Trophoblast cell (in vitro differentiated cells and primary cell): ENCODE data around the gene ROR1.

Experiments used
- DNase-seq, 2 donors: peaks; one replicate each; pipeline ENCODE4 v3.0.0-alpha.2; 2016
- H2AFZ ChIP-seq: 2 replicates; pipeline ENCODE4 v1.6.1; 2013; ENCODE audit warnings: low read length, moderate library complexity, mild to moderate bottlenecking; ENCODE audit not compliant: insufficient read depth, poor library complexity
- H2AK5ac ChIP-seq: 2 replicates; pipeline ENCODE4 v1.6.1; 2013; ENCODE audit warnings: mild to moderate bottlenecking, low read length
- H2BK120ac ChIP-seq: 2 replicates; pipeline ENCODE4 v1.6.1; 2013; ENCODE audit warnings: low read length, mild to moderate bottlenecking, moderate library complexity; ENCODE audit not compliant: insufficient read depth, poor library complexity
- H2BK12ac ChIP-seq: 2 replicates; pipeline ENCODE4 v1.6.1; 2013; ENCODE audit warnings: mild to moderate bottlenecking, low read length, moderate library complexity
- H2BK5ac ChIP-seq: 2 replicates; pipeline ENCODE4 v1.6.1; 2013; ENCODE audit warnings: low read length, low read depth, moderate library complexity, mild to moderate bottlenecking; ENCODE audit not compliant: poor library complexity
- H3K14ac ChIP-seq: 2 replicates; pipeline ENCODE4 v1.6.1; 2013; ENCODE audit warnings: mild to moderate bottlenecking, low read length
- H3K18ac ChIP-seq: 2 replicates; pipeline ENCODE4 v1.6.1; 2013; ENCODE audit warnings: mild to moderate bottlenecking, low read length
- H3K23ac ChIP-seq: 2 replicates; pipeline ENCODE4 v1.6.1; 2013; ENCODE audit warnings: low read length
- H3K27ac ChIP-seq: 2 replicates; pipeline ENCODE4 v1.5.1; 2013; ENCODE audit warnings: low read depth, mild to moderate bottlenecking, inconsistent platforms, low read length, moderate library complexity
- H3K27me3 ChIP-seq: 2 replicates; pipeline ENCODE4 v1.6.1; 2013; ENCODE audit warnings: inconsistent platforms, mild to moderate bottlenecking, low read length, moderate library complexity; ENCODE audit not compliant: insufficient read depth
- H3K36me3 ChIP-seq, 2 experiments: 1 replicate in 1 of 2; 2 replicates in 1 of 2; pipeline ENCODE4 v1.6.1; 2013; ENCODE audit warnings: low read length in 2 of 2, mild to moderate bottlenecking in 2 of 2, moderate library complexity in 1 of 2; ENCODE audit not compliant: insufficient read depth in 2 of 2, control insufficient read depth in 1 of 2
- H3K4ac ChIP-seq: 2 replicates; pipeline ENCODE4 v1.6.1; 2013; ENCODE audit warnings: low read depth, mild to moderate bottlenecking, low read length, moderate library complexity
- H3K4me1 ChIP-seq, 2 experiments: 1 replicate in 1 of 2; 2 replicates in 1 of 2; pipeline ENCODE4 v1.6.1; 2013; ENCODE audit warnings: low read length in 2 of 2, mild to moderate bottlenecking in 2 of 2, moderate library complexity in 1 of 2; ENCODE audit not compliant: insufficient read depth in 2 of 2, control insufficient read depth in 1 of 2
- H3K4me2 ChIP-seq: 2 replicates; pipeline ENCODE4 v1.6.1; 2013; ENCODE audit warnings: inconsistent platforms, mild to moderate bottlenecking, low read length, moderate library complexity
- H3K4me3 ChIP-seq: 2 replicates; pipeline ENCODE4 v1.5.1; 2013; ENCODE audit warnings: mild to moderate bottlenecking, low read depth, low read length, inconsistent platforms
- H3K79me1 ChIP-seq: one replicate; pipeline ENCODE4 v1.6.1; 2013; ENCODE audit warnings: low read length
- H3K79me2 ChIP-seq: 2 replicates; pipeline ENCODE4 v1.6.1; 2013; ENCODE audit warnings: low read length, mild to moderate bottlenecking; ENCODE audit not compliant: control insufficient read depth, insufficient read depth, poor library complexity
- H3K9ac ChIP-seq: 2 replicates; pipeline ENCODE4 v1.6.1; 2013; ENCODE audit warnings: mild to moderate bottlenecking, low read length
- H3K9me3 ChIP-seq: 2 replicates; pipeline ENCODE4 v1.6.1; 2013; ENCODE audit warnings: low read depth, mild to moderate bottlenecking, control low read depth, inconsistent platforms, low read length; ENCODE audit not compliant: insufficient read depth
- H4K12ac ChIP-seq: 2 replicates; pipeline ENCODE4 v1.6.1; 2013; ENCODE audit warnings: low read depth, mild to moderate bottlenecking, low read length, moderate library complexity
- H4K8ac ChIP-seq: 2 replicates; pipeline ENCODE4 v1.6.1; 2013; ENCODE audit warnings: low read depth, mild to moderate bottlenecking, low read length, moderate library complexity
- H4K91ac ChIP-seq: one replicate; pipeline ENCODE4 v1.6.1; 2013; ENCODE audit warnings: low read depth, mild to moderate bottlenecking, low read length, moderate library complexity
- WGBS: extraction: QIAGEN DNeasy Blood & Tissue Kit; methylation state at CpG from one replicate; pipeline ENCODE4 v1.1.7; 2013; ENCODE audit warnings: missing lambda C conversion rate; ENCODE audit not compliant: insufficient read length, insufficient coverage; ENCODE audit errors: extremely low coverage; 5-methylcytosine and 5-hydroxymethylcytosine counted together

The ROR1 gene

DNA sequence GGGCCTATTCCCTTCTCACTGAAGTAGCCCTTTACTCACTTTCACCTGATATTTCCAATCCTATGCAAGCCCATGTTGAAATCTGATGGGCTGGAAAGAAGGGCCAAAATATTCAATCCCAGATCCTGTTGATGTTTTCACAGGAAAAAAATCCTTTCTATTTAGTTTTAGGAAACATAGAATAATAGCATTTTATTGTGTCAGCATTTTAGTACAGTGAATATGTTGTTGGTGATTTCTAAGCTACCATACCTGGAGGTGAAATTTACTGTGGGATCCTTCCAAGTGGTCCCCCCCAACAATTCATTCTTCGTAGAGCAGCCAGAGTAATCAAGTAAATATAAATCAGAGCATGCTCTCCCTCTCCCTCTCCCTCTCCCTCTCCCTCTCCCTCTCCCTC lies 426.2 kb downstream of the ROR1 start:
- WGBS, result no CpG with 5 or more reads among the region's 1 CpG
- DNase-seq, result no peak
- Histone ChIP-seq H3K27ac (no peak overlapping the region), H2BK12ac (no peak overlapping the region), H3K18ac (no peak overlapping the region), H3K4ac (no peak overlapping the region), H2BK5ac (no peak overlapping the region), H4K91ac (no peak overlapping the region), H3K79me2 (no peaks in the 10 kb centered on the region), H3K4me1 (no peaks in the 10 kb centered on the region), H2BK120ac (no peak overlapping the region), H3K79me1 (no peaks in the 10 kb centered on the region), H2AFZ (no peak overlapping the region), H3K4me2 (no peak overlapping the region), H3K36me3 (no peaks in the 10 kb centered on the region), H3K23ac (no peak overlapping the region), H4K12ac (no peak overlapping the region), H3K9ac (no peak overlapping the region), H3K9me3 (no peaks in the 10 kb centered on the region), H4K8ac (no peak overlapping the region), H3K14ac (no peak overlapping the region), H2AK5ac (no peak overlapping the region), H3K27me3 (no peaks in the 10 kb centered on the region), H3K4me3 (no peak overlapping the region)

DNA sequence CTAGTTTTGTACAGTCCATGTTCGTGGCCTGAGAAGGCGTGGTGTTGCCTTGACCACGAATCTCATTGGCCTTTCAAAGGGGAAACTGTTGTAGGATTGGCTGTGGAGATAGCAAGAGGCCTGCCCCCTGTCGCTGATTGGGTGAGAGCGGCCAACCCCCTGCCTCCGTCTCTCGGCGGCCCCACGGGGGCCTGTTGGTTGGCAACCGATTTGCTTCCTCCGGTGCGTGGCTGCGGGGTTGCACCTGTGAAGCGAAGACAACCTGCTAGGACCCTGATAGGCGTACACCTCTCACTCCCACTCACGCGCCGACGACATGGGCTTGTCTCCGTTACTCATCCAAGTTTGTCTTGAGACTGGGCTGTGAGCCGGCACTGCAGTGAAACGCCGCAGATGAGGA lies 429.6 kb downstream of the ROR1 start, which contains the start of gene UBE2U:
Gene UBE2U, plus strand, starts transcription at position 204 of the 400 bp plus-strand sequence. CDS start 428 bp downstream, outside the sequence.
- Histone ChIP-seq H3K9me3 (no peaks in the 10 kb centered on the region), H3K36me3 (no peaks in the 10 kb centered on the region)

DNA sequence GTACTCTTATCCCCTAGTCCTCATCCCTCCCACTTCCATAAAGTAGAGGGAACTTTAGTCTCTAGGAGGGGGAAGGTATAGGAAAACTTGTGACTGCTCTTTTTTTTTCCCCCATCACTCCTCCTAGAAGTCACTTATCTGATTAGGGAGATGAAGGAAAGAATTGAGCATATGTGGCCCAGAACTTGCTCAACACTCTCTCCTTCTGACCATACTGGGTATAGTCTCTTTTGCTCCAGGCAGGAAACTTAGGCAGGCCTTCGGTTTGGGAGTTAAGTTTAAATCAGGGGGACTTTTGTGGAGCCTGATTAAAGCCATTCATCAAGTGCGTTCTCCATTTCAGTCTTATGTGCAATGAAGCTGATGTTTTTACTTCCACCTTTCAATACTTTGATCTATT lies 435.4 kb downstream of the ROR1 start:
- no peaks in the 10 kb centered on the region for H3K79me1 ChIP-seq
- H2AK5ac ChIP-seq, result no peak overlapping the region
- H3K4me2 ChIP-seq, result no peak overlapping the region
- no peak overlapping the region for H3K27ac ChIP-seq
- no peaks in the 10 kb centered on the region for H3K36me3 ChIP-seq
- H4K91ac ChIP-seq, result no peak overlapping the region
- H3K79me2 ChIP-seq, result no peaks in the 10 kb centered on the region
- no peaks in the 10 kb centered on the region for H3K9me3 ChIP-seq
- DNase-seq, result peak; percentile 46 to 72
- H4K12ac ChIP-seq, result no peak overlapping the region
- H2BK12ac ChIP-seq, result no peak overlapping the region
- H2BK5ac ChIP-seq, result no peak overlapping the region
- no peak overlapping the region for H4K8ac ChIP-seq
- no peak overlapping the region for H3K9ac ChIP-seq
- no peak overlapping the region for H2AFZ ChIP-seq
- WGBS, result no CpG with 5 or more reads among the region's 2 CpGs
- no peaks in the 10 kb centered on the region for H3K4me1 ChIP-seq
- no peak overlapping the region for H3K14ac ChIP-seq
- no peak overlapping the region for H3K4ac ChIP-seq
- no peak overlapping the region for H3K4me3 ChIP-seq
- no peaks in the 10 kb centered on the region for H3K27me3 ChIP-seq
- H3K23ac ChIP-seq, result no peak overlapping the region
- H3K18ac ChIP-seq, result no peak overlapping the region
- H2BK120ac ChIP-seq, result no peak overlapping the region

More for the DNA sequence above, 429.6 kb downstream of the ROR1 start, which contains the start of gene UBE2U:
- no CpG with 5 or more reads among the region's 23 CpGs for WGBS
- H3K27me3 ChIP-seq, result no peaks in the 10 kb centered on the region
- no peak within 1 kb of the TSS for H2BK120ac ChIP-seq
- H3K23ac ChIP-seq, result no peak within 1 kb of the TSS
- no peak within 1 kb of the TSS for H4K91ac ChIP-seq
- no peak within 1 kb of the TSS for H3K4me2 ChIP-seq
- no peaks in the 10 kb centered on the region for H3K4me1 ChIP-seq
- H4K12ac ChIP-seq, result no peak within 1 kb of the TSS
- no peaks in the 10 kb centered on the region for H3K79me2 ChIP-seq
- no peak within 1 kb of the TSS for H3K4ac ChIP-seq
- no peak within 1 kb of the TSS for H3K14ac ChIP-seq
- H2BK12ac ChIP-seq, result no peak within 1 kb of the TSS
- no peak within 1 kb of the TSS for H4K8ac ChIP-seq
- peak in 1 of 2 donors; percentile 56 for DNase-seq
- no peak within 1 kb of the TSS for H3K4me3 ChIP-seq
- no peaks in the 10 kb centered on the region for H3K79me1 ChIP-seq
- H2AFZ ChIP-seq, result no peak within 1 kb of the TSS
- H3K9ac ChIP-seq, result no peak within 1 kb of the TSS
- H2BK5ac ChIP-seq, result no peak within 1 kb of the TSS
- no peak within 1 kb of the TSS for H2AK5ac ChIP-seq
- no peak within 1 kb of the TSS for H3K18ac ChIP-seq
- H3K27ac ChIP-seq, result no peak within 1 kb of the TSS

DNA sequence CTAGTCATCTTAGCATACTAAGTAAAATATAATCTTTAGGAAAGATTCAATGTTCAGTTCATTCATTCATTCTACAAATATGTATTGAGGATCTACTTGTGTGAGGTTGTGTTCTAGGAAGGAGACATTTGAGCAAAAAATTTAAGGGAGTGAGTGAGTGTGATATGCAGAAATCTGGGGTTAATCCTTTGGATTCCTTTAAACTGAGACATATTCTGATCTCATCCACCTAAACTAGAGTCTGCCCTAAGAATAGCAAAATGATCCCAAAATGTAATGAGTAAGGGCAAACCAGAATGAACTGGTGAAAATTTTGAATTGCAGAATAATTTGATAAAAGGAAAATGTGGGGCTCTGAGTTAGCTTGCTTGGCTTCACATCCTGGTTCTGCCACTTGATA lies 438.2 kb downstream of the ROR1 start:
- Histone ChIP-seq H4K12ac (no peak overlapping the region), H4K91ac (no peak overlapping the region), H3K79me2 (no peaks in the 10 kb centered on the region), H3K27ac (no peak overlapping the region), H2AK5ac (no peak overlapping the region), H3K18ac (no peak overlapping the region), H3K27me3 (no peaks in the 10 kb centered on the region), H3K4ac (no peak overlapping the region), H3K4me3 (no peak overlapping the region), H2BK5ac (no peak overlapping the region), H3K36me3 (no peaks in the 10 kb centered on the region), H3K4me1 (no peaks in the 10 kb centered on the region), H3K4me2 (no peak overlapping the region), H3K79me1 (no peaks in the 10 kb centered on the region), H2BK12ac (no peak overlapping the region), H2BK120ac (no peak overlapping the region), H3K23ac (no peak overlapping the region), H4K8ac (no peak overlapping the region), H3K14ac (no peak overlapping the region), H3K9me3 (no peaks in the 10 kb centered on the region), H2AFZ (no peak overlapping the region), H3K9ac (no peak overlapping the region)
- DNase-seq, result no peak
